GM13976 (cell line): ENCODE data around the gene HOOK2.

Experiments
- DNase-seq: peaks from one replicate; pipeline ENCODE4 v3.0.0; 2012; ENCODE audit warnings: low spot score
- in situ Hi-C: fragments of 300-500 bp; cut with MboI; formaldehyde crosslinking; loops from one replicate; pipeline ENCODE4 v1.12.0; 2022; ENCODE audit warnings: low sequenced_read_pairs, mixed read lengths, inconsistent platforms; ENCODE audit not compliant: unreplicated experiment
- TF ChIP-seq, protein P1 (sequence below): IDR thresholded peaks from 2 replicates; pipeline ENCODE4 v1.5.1; 2012; ENCODE audit warnings: borderline replicate concordance, mild to moderate bottlenecking; ENCODE audit not compliant: insufficient read depth; ENCODE audit errors: extremely low read depth, missing control alignments, control extremely low read depth

HOOK2 gene

DNA sequence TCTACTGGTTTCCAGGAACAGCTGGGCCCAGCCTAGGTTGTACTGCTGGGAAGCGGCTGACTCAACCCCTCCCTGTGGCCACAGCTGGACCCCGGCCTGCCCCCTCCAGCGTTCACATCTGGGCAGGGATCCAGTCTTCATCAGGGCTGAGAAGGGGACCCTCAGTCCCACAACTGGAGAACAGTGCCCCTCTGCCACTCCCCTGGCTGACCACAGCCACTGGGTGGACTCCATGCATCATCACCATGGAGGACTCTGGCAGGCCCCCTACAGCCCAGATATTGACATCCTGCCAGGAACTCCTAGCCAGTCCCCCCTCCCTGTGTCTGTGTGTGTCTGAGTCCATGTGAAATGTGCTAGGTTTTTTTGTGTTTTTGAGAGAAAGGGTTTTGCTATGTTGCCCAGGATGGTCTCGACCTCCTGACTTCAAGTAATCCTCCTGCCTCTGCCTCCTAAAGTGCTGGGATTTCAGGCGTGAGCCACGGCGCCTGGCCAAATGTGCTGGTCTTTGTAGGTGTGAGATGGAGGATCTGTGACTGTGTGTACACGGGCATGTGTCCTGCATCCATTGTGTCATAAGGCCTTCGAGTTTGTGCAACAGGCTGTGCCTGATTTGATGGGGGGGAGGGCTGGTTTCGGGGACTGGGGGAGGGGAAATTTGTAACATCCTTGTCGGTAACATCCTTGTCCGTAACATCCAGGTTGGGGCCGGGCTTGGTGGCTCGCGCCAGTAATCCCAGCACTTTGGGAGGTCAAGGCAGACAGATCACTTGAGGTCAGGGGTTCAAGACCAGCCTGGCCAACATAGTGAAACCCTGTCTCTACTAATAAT, 4.0 kb upstream of the HOOK2 start:
- in situ Hi-C loops: no loop called here
- TF ChIP-seq, protein P1, sequence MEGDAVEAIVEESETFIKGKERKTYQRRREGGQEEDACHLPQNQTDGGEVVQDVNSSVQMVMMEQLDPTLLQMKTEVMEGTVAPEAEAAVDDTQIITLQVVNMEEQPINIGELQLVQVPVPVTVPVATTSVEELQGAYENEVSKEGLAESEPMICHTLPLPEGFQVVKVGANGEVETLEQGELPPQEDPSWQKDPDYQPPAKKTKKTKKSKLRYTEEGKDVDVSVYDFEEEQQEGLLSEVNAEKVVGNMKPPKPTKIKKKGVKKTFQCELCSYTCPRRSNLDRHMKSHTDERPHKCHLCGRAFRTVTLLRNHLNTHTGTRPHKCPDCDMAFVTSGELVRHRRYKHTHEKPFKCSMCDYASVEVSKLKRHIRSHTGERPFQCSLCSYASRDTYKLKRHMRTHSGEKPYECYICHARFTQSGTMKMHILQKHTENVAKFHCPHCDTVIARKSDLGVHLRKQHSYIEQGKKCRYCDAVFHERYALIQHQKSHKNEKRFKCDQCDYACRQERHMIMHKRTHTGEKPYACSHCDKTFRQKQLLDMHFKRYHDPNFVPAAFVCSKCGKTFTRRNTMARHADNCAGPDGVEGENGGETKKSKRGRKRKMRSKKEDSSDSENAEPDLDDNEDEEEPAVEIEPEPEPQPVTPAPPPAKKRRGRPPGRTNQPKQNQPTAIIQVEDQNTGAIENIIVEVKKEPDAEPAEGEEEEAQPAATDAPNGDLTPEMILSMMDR: peak; percentile 12
- DNase-seq: no peak

DNA sequence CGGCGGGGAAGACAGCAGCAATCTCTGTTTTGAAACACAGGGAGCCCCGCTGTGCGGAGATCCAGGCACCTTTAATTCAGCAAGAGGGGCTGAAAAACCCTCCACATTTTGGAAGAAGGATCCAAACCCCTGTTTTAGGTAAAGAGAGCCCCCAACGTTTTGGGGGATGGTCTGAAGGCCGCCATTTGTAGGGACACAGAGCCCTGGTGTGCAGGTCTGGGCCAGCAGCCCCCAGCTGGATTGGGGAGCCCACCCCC, 3.5 kb upstream of the HOOK2 start:
- no peak for DNase-seq
- TF ChIP-seq, protein P1: no peak
- in situ Hi-C loops: no loop called here

DNA sequence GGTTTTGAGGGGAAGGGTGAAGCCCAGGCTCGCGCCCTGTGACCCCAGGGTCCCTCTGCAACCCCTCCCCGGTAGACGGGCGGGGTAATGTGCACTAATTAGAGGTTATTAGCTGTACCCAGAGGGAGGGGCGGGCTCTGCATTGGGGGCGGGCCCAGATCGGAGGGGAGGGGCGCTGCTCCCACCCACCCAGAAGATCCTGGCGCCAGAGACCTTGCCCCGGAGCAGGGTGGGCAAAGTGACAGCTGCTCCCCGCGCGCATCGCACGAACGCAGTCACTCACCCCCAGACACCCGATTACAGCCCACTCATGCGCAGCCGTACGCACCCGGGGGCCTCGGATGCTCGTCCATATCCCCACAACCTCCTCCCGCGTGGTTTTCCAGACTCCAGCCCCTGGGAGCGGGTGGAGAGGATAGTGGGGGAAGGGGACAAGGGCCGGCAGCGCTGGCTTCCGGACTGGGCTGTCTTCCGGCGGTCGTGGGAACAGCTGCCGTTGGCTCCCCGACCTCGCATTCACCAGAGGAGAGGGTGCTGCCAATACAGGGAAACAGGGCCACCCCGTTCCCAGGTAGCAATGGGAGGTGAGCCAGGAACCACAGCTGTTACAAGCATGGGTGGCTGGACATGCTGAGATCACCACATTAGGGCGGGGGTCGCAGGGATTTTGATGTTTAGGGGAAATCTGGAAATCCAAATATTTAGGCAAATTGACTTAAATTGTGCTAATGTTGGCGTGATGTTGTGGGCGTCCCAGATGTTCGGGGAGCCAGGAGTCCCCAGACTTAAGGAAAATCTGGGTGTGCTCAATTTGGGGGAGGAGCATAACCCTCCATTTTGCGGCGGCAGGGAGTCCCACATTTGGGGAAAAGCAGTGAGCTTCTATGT, 2.9 kb upstream of the HOOK2 start:
- in situ Hi-C loops: no loop called here
- peak; percentile 70 for DNase-seq
- TF ChIP-seq, protein P1: no peak

DNA sequence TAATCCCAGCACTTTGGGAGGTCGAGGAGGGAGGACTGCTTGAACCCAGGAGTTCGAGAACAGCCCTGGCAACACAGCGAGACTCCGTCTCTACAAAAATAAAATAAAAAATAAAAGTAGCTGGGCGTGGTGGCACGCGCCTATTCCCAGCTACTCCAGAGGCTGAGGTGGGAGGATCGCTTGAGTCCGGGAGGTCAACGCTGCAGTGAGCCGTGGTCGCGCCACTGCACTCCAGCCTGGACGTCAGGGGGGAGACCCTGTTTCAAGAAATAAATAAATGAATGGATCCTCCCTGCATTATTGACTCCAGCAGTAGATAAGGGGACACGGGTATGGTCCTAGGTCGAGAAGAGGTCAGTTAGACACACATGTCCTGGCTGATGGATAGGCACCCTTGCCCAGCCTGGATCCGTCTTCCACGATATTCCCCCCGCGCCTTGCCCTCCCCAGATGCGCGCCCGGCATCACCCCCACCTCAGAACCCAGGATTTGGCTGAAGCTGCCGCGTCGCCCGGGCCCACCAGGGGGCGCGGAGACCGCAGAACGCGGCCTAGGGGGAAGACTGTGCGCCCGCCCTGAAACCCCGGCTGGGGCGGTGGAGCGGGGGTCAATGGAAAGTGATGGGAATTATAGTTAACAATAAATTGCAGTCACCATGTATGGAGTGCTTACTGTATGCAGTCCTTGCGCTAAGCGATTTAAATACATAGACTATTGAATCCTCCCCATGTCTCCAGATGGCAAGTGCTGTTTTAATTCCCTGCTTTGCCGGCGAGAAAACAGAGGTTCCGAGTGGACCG, 2.1 kb upstream of the HOOK2 start:
- in situ Hi-C loops: no loop called here
- TF ChIP-seq, protein P1: peak; percentile 94
- DNase-seq: peak; percentile 82

DNA sequence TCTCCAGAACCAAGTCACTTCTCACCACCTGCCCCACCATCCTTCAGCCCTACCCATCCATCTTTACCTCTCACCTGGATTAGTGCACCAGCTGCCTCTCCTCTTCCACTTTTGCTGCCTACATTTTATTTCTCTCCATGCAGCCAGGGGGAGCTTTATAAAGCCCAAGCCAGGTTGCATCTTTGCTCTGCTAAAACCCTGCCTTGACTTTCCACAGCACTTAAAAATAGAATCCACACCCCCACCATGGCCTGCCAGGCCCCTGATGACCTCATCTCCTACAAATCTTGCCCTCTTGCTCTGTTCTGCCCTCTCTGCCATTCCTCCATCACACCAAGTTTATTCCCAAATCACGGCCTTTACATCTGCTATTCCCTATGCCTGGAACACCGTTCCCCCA, 1.8 kb downstream of the HOOK2 start:
- no peak for DNase-seq
- TF ChIP-seq, protein P1: peak; percentile 23
- in situ Hi-C loops: no loop called here

DNA sequence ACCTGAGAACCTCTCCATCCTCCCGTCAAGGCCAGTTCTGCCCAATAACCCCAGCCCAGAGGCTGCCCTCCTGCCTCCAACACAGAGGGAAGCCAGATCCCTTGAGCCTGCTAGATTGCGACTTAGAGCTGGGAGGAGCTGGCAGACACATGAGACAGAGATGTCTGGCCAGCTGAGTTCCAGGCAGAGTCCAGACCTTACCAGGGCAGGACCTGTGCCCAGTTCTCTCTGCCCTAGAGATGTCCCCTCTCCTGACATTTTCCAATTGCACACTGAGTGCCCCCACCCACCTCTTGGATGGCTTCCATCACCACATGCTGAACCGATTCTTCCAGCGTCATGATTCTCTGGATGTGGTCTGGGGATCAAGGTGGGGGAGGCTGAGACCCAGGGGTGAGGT, 3.0 kb downstream of the HOOK2 start:
- in situ Hi-C loops: no loop called here
- TF ChIP-seq, protein P1: no peak
- no peak for DNase-seq
